K562 (cell line): Measurements from ENCODE around the gene CCDC33. TPM values are rescaled to one million over a fixed set of nuclear protein-coding genes. Genes with fewer than 3 reads are reported as not detected.

Experiments
- ARID3A ChIP-seq: IDR thresholded peaks from 2 replicates; pipeline ENCODE4 v1.6.1; 2012; ENCODE audit warnings: low read depth, low read length, improper control_type of control experiment, borderline replicate concordance
- FOXJ2 ChIP-seq: fragments of 200-800 bp; sonication (Bioruptor generic); IDR thresholded peaks from 2 replicates; pipeline ENCODE4 v1.6.1; 2016; ENCODE audit warnings: missing genetic modification characterization, missing compliant biosample characterization
- HDAC8 ChIP-seq: fragments of 450-650 bp; IDR thresholded peaks from 2 replicates; pipeline ENCODE4 v1.6.1; 2016; ENCODE audit warnings: mild to moderate bottlenecking, missing genetic modification characterization, moderate library complexity, missing compliant biosample characterization
- MAFF ChIP-seq: IDR thresholded peaks from 2 replicates; pipeline ENCODE4 v1.6.1; 2012; ENCODE audit warnings: low read length, improper control_type of control experiment
- MTA3 ChIP-seq: fragments of 450-650 bp; formaldehyde crosslinking; IDR thresholded peaks from 2 replicates; pipeline ENCODE4 v1.6.1; 2017; ENCODE audit warnings: mild to moderate bottlenecking, borderline replicate concordance
- NFIX ChIP-seq: fragments of 250-450 bp; sonication (Bioruptor Pico); IDR thresholded peaks from 2 replicates; pipeline ENCODE4 v1.4.0; 2020; ENCODE audit warnings: low read depth, mild to moderate bottlenecking, moderate library complexity
- PHF21A ChIP-seq: fragments of 450-650 bp; IDR thresholded peaks from 2 replicates; pipeline ENCODE4 v1.6.1; 2017; ENCODE audit warnings: low read depth, borderline replicate concordance
- SNRNP70 ChIP-seq: fragments of 200-400 bp; formaldehyde crosslinking; optimal IDR thresholded peaks from 2 replicates; pipeline ENCODE3; 2017; ENCODE audit warnings: low read depth, low read length
- SRF ChIP-seq, 2 experiments: fragments of 250-450, 450-650 bp in 1 of 2; sonication (Bioruptor Pico) in 1 of 2; sonication (generic) in 1 of 2; formaldehyde crosslinking; IDR thresholded peaks; 2 replicates each; pipeline versions ENCODE4 v1.5.0 to v1.5.1; 2020 to 2022; ENCODE audit warnings: mild to moderate bottlenecking in 1 of 2, missing genetic modification reagents in 1 of 2
- ZNF77 ChIP-seq: fragments of 250-450 bp; sonication (Bioruptor Pico); IDR thresholded peaks from 2 replicates; pipeline ENCODE4 v1.5.0; 2020
- polyA plus RNA-seq, 8 experiments: library from polyadenylated mRNA; depleted of rRNA in 4 of 8; stranded (reverse) in 5 of 8; unstranded in 3 of 8; fragments of >200 nt; fragmentation: Nextera tagmentation in 2 of 8; fragmentation: Illumina TruSeq in 1 of 8; extraction: Ambion mirVana in 2 of 8; extraction: Trizol in 1 of 8; gene quantifications; 2 replicates each; pipeline versions ENCODE4 v1.2.1 to v1.2.3, GENCODE V29; 2011 to 2014; ENCODE audit warnings: inconsistent platforms in 1 of 8, missing spikeins in 1 of 8
- total RNA-seq, 7 experiments: library from RNA; depleted of rRNA in 6 of 7; stranded (reverse); fragments of >200 nt in 6 of 7; fragmentation: Illumina TruSeq in 2 of 7; extraction: Trizol in 2 of 7; gene quantifications; 2 replicates each; pipeline versions ENCODE4 v1.2.1 to v1.2.3, GENCODE V29; 2011 to 2021; ENCODE audit warnings: low replicate concordance in 1 of 7

The CCDC33 gene
- total and polyA plus RNA-seq, 9 of the 15 experiments (the other 6 are each of a cell fraction or from before 2014, with no cell fraction given), result 0.08 to 1.1 (median 0.15) TPM; not detected in 4

- TF ChIP-seq ARID3A (no peak), MAFF (no peak), FOXJ2 (no peak), SNRNP70 (no peak), MTA3 (no peak), SRF (CRISPR knock-in tag; IDR thresholded peaks at IDR 0.05) (no peak), NFIX (CRISPR knock-in tag) (no peak), PHF21A (no peak), HDAC8 (tag) (no peak), ZNF77 (no peak)
Measured at GRCh38 chr15:74349241-74349778, 113.2 kb downstream of the CCDC33 start (continued).
